Measurements from ENCODE around the gene DHX32.

Gene DHX32

GRCh38 chr10:125846894-125847293, 34.2 kb downstream of the DHX32 start:
- no peak for DNase-seq

GRCh38 chr10:125845617-125846016, 35.5 kb downstream of the DHX32 start:
- DNase-seq: no peak

- no peak for DNase-seq
Observed at GRCh38 chr10:125844751-125845221, 36.3 kb downstream of the DHX32 start.

- no peak for DNase-seq
Observed at GRCh38 chr10:125843603-125844329, 37.3 kb downstream of the DHX32 start.

GRCh38 chr10:125840955-125841354, 40.1 kb downstream of the DHX32 start:
- DNase-seq: no peak

GRCh38 chr10:125840406-125840805, 40.7 kb downstream of the DHX32 start:
- DNase-seq: no peak

GRCh38 chr10:125838802-125839575, 42.1 kb downstream of the DHX32 start:
- DNase-seq: no peak

GRCh38 chr10:125836746-125837145, 44.3 kb downstream of the DHX32 start:
- no peak for DNase-seq

- no peak for DNase-seq
Observed at GRCh38 chr10:125828311-125828710, 52.8 kb downstream of the DHX32 start.

- DNase-seq: no peak
Observed at GRCh38 chr10:125827133-125827532, 54.0 kb downstream of the DHX32 start.

- no peak for DNase-seq
Observed at GRCh38 chr10:125824736-125825135, 56.4 kb downstream of the DHX32 start.

GRCh38 chr10:125823663-125824251, 57.3 kb downstream of the DHX32 start:
- no peak for DNase-seq

- peak; percentile 77 for DNase-seq
Observed at GRCh38 chr10:125822878-125823662, 58.0 kb downstream of the DHX32 start, which contains the start of the genes BCCIP and UROS. BCCIP (plus strand) TSS chr10:125823546; CDS start chr10:125823558, 12 bp downstream. UROS (minus strand) TSS chr10:125823258; CDS start chr10:125816499, 6,759 bp downstream.

- DNase-seq: no peak
Observed at GRCh38 chr10:125820701-125821100, 60.4 kb downstream of the DHX32 start.

- DNase-seq: no peak
Observed at GRCh38 chr10:125817337-125817946, 63.6 kb downstream of the DHX32 start.

- DNase-seq: no peak
Observed at GRCh38 chr10:125816548-125816947, 64.5 kb downstream of the DHX32 start.

- no peak for DNase-seq
Observed at GRCh38 chr10:125815764-125816163, 65.3 kb downstream of the DHX32 start.

- no peak for DNase-seq
Observed at GRCh38 chr10:125812128-125812750, 68.9 kb downstream of the DHX32 start.

GRCh38 chr10:125811251-125811650, 69.8 kb downstream of the DHX32 start:
- DNase-seq: no peak

GRCh38 chr10:125808047-125808446, 73.0 kb downstream of the DHX32 start:
- no peak for DNase-seq

GRCh38 chr10:125802739-125803138, 78.4 kb downstream of the DHX32 start:
- DNase-seq: no peak

- no peak for DNase-seq
Observed at GRCh38 chr10:125802131-125802530, 79.0 kb downstream of the DHX32 start.
